Activated CD4-positive, alpha-beta T cell treated with anti-CD3 and anti-CD28 coated beads, Interleukin-2, amount 50 U/mL, for 1 hour (primary cell): ENCODE data around the gene FOXD4.
"Not testable (repeated sequence)": the region's sequence is repeated elsewhere in the genome, so short reads cannot be mapped to it uniquely, and the experiment has no call there.

ENCODE experiments used
- DNase-seq: peaks from one replicate; pipeline ENCODE4 v3.0.0-alpha.2; 2020

Gene FOXD4

DNA sequence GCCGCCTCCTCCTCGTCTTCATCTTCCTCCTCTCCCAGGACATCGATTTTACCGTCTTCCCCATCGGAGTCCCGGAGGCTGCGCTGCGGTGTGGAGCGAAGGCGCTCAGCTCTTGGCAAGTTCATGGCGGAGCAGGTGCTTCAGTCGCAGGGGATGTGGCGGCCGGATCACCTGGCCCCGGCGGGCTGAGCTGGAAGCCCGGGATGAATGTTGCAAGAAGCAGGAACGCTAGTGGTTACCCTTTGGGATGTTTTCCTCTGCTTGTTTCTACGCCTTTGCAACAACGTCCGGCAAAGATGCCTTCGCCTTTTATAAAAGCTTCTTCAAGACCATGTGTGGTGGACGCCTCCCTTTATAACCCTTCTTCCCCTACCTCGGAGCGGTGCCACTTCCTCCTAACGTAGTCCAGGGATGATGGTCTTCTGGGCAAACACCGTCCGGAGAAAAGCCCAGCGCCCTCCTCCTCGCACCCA is at the start of gene FOXD4:
TSS of gene FOXD4 (minus strand) at position 423 of the 473 bp plus-strand sequence. CDS start at position 125, 298 bp downstream.
- DNase-seq: not testable (repeated sequence)

DNA sequence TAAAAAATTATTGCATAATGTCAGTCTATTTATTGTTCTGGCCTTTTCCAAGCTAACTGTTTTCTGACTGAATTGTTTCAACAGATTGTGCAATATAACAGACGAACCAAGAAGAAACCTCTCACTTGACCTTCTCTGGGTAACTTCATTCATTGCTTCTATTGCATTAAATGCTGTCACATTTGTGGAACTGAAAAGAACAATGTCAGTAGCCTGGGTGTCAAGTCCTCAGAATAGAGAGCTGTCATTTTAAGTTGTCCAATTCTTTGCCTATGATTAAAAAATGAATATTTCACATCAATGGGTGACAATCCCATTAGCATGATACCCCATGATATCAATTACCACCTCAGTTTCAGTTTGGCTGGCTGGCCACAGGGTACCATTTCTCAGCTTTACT is 41.7 kb upstream of the FOXD4 start:
- DNase-seq: not testable (repeated sequence)

DNA sequence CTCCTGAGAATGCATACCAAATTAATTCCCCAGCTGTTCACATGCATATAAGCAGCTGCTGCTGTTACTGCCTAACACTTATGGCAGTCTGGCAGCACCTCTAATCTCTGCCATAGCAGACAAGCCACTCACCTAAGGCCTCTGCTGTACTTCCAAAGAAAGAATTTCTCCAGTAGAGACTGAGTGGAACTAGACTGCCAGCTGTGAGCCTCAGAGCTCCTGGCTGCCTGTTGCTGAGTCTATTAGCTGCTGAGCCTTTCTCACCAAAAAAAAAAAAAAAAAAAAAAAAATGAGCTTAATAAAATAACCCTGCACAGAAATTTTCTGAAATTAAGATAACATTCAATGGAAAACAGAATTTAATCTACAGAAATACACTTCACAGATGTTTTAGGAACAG is 33.0 kb upstream of the FOXD4 start:
- not testable (repeated sequence) for DNase-seq

DNA sequence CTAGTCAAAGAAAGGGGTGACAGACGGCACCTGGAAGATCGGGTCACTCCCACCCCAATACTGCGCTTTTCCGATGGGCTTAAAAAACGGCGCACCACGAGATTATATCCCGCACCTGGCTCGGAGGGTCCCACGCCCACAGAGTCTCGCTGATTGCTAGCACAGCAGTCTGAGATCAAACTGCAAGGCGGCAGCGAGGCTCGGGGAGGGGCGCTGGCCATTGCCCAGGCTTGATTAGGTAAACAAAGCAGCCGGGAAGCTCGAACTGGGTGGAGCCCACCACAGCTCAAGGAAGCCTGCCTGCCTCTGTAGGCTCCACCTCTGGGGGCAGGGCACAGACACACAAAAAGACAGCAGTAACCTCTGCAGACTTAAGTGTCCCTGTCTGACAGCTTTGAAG is 21.7 kb upstream of the FOXD4 start:
- not testable (repeated sequence) for DNase-seq

DNA sequence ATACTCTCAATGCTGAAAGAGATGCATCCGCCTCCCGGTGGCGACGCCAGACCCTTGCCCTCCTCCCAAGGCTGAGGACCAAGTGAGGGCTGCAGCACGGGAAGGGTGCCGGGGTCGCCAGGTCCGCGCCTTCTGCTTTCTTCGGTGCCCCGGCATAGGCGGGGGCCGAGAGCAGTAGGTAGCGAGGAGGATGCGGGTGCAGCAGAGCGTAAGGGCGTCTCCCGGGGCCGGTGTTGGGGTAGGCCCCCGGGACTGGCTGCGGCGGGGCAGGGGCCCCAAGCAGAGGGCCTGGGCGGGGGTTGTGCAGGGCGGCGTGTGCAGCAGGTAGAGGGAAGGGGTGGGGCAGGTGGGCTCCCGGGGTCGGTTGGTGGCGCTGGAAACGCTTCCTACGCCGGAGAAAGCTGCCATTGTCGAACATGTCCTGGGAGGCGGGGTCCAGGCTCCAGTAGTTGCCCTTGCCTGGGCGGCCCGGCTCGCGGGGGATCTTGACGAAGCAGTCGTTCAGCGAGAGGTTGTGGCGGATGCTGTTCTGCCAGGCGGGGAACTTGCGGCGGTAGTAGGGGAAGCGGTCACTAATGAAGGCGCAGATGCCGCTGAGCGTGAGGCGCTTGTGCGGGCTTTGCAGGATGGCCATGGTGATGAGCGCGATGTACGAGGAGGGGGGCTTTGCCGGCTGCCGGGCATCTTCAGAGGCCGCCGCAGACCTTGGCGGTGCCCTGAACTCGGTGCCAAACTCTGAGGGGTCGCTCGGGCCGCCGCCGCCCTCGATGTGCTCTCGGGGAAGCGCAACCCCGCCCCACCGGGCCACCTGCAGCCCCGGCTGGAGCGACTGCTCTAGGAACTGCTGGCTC is 848 bp downstream of the FOXD4 start:
- peak; percentile 30 for DNase-seq

DNA sequence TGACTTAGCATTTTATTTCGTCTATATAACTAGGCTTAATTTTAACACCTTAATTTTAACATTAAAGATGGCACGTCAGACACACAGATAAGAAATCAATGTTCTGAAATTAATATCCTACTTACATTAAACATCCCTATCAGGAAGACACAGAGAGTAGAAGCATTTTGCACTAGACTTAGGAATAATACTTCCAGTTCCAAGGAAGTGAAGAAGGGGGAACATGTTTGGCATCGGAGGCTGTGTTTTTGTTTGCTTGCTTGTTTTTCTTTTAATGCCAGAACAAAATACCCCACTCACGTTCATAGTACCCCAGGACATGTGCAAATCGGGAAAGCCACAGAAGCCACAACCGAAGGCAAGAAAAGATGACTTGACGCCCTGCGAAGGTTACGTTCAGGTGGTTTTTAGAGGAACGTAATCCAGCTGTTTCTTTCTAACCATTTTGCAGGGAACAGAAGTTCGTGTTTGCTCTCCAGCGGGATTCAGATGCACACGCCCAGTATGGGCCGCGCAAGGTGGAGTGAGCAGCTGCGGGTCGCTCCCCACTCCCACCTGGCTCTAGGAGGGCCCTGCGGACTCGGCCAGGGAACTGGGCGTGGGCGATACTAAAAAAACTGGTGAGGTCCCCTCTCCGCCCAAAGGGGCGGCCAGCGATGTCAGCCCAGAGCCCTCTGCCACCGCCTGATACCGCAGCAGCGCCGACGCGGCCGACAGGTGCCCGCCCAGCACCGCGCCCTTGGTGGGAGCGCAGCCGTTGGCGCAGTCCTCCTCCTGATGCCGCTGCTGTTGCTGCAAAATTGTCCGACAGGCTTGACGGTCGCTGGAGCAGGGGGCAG is 1.8 kb downstream of the FOXD4 start:
- not testable (repeated sequence) for DNase-seq

- not testable (repeated sequence) for DNase-seq
Observed at GRCh38 chr9:115118-115451, 3.1 kb downstream of the FOXD4 start.

GRCh38 chr9:114267-115117 is 3.7 kb downstream of the FOXD4 start:
- DNase-seq: not testable (repeated sequence)

- peak; percentile 27 for DNase-seq
Observed at GRCh38 chr9:113468-114266, 4.5 kb downstream of the FOXD4 start.

- not testable (repeated sequence) for DNase-seq
Observed at GRCh38 chr9:112589-113467, 5.4 kb downstream of the FOXD4 start.

DNA sequence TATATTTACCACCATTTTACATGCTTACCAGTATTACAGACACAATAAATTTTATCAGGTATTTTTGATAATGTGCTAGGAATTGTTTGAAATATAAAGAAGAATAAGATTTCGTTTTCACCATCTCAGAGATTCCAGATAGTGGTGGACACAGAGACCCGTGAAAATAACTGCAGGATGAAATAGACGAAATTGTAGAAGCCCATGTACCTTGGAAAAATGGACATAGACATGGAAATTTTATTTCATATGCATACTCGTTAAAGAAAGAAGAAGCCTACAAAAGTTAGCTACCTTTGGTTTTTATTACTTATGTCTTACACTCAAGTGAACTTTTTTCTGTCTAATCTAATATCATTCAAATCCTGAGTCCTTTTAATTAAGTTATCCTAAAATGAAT is 7.5 kb downstream of the FOXD4 start:
- not testable (repeated sequence) for DNase-seq

- DNase-seq: not testable (repeated sequence)
Observed at GRCh38 chr9:109540-109939, 8.7 kb downstream of the FOXD4 start.

DNA sequence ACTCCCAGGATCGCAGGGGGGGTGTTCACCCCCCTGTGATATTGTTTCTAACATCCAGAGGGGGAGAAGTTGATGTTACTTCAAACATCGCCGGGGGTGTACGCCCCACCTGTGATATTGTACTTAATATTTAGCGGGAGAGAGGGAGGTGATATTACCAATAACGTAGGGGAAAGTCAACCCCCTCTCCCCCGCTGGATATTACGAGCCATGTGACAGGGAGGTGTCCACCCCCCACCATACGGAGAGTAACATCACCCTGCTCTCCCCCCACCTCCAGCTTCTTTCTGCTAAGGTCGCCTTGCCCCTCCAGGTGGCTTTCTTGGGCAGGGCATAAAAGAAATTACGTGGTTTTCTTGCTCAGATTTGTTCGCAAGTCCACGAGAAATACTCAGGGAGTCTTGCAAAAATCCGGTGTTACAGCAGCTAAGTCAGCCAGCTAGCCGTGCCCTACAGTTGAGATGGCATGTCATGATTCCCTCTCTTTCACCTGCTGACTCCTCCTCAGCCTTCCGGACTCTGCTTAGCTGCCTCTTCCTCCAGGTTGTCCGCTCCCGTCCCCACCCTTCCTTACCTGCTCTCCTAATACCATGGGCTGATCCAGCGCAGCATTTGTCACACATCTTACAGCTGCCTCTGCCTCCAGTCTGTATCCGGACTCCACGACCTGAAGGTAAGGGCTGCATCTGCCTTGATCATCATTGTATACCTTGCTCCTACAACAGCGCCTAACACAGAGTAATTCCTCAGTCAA is 9.3 kb downstream of the FOXD4 start:
- not testable (repeated sequence) for DNase-seq

DNA sequence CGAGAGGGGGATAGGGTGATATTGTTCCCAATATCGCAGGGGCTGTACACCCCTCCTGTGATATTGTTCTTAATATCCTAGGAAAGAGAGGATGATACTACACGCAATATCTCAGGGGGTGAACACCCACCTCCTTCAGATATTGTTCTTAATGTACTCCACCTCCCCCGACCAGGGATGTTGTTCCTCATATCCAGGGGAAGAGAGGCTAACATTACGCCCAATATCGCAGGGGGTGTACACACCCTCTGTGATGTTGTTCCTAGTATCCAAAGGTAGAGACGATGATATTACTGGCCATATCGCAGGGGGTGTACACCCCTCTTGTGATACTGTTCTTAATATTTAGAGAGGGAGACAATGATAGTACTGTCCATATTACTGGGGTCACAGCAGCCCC is 12.2 kb downstream of the FOXD4 start:
- DNase-seq: not testable (repeated sequence)

DNA sequence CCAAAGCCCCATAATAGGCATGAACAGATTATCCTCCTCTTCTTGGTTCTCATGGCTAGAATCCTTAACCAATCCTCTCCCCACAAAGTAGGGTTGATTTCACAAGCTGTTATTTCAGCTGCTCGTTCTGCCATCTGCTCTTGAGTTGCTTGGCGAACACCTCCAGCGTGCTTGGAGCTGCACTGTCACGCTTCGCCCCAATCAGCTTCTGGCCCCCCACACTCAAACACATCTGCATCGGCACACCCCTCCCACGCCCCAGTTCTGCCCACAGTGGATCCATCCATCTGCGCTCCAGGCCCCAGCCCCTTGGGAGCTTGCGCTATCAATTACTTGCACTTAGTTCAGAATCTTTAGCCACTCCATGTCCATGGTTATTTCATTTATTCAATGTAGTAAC is 17.8 kb downstream of the FOXD4 start:
- DNase-seq: not testable (repeated sequence)

- DNase-seq: not testable (repeated sequence)
Observed at GRCh38 chr9:99867-100266, 18.4 kb downstream of the FOXD4 start.

DNA sequence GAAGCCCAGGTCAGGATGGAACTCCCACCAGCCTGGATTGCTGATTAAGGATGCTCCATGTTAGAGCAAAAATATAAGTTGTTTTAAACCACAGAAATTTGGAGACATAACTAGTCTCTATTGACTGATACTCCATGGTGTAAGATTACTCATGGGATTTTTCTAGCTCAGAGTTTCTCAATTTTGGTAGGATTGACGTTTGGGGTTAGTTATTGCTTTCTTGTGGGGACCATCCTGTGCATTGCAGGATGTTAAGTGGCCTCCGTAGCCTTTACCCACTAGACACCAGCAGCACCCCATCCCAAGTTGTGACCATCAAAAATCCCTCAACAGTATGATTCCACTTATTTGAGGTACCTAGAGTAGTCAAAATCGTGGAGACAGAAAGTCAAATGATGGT is 19.4 kb downstream of the FOXD4 start:
- not testable (repeated sequence) for DNase-seq

GRCh38 chr9:94992-95391 is 23.2 kb downstream of the FOXD4 start:
- not testable (repeated sequence) for DNase-seq

GRCh38 chr9:94323-94722 is 23.9 kb downstream of the FOXD4 start:
- DNase-seq: not testable (repeated sequence)

- DNase-seq: not testable (repeated sequence)
Observed at GRCh38 chr9:93909-94308, 24.3 kb downstream of the FOXD4 start.
